Measurements from ENCODE around the gene RPTOR. TPM values are rescaled to one million over a fixed set of nuclear protein-coding genes. Genes with fewer than 3 reads are reported as not detected.
A peak's percentile ranks its signal among the peaks of the same experiment; 100 is the strongest.

The RPTOR gene
- total RNA-seq, 3 donors from 2014 or later, result 21.4 to 27.5 (median 23.6) TPM

GRCh38 chr17:80751070-80751945, 206.7 kb downstream of the RPTOR start:
- TF ChIP-seq POLR2AphosphoS5 (IDR thresholded peaks at IDR 0.05) (peak in 2 of 3 donors; percentile 33), CTCF (IDR thresholded peaks at IDR 0.05) (no peak), POLR2A (IDR thresholded peaks at IDR 0.05) (no peak)
- Histone ChIP-seq H3K4me3 (no peak overlapping the region), H3K27ac (peak overlapping the region; percentile 61 to 85), H3K27me3 (no peaks in the 10 kb centered on the region), H3K4me1 (no peaks in the 10 kb centered on the region), H3K36me3 (no peaks in the 10 kb centered on the region), H3K9me3 (no peaks in the 10 kb centered on the region)
- intact Hi-C loops (cut with DNase I; ENCODE audit: low total_unique reads), result no loop called here
- DNase-seq (ENCODE audit: low spot score in 2 of 2), result peak in 1 of 2 donors; percentile 35

DNA sequence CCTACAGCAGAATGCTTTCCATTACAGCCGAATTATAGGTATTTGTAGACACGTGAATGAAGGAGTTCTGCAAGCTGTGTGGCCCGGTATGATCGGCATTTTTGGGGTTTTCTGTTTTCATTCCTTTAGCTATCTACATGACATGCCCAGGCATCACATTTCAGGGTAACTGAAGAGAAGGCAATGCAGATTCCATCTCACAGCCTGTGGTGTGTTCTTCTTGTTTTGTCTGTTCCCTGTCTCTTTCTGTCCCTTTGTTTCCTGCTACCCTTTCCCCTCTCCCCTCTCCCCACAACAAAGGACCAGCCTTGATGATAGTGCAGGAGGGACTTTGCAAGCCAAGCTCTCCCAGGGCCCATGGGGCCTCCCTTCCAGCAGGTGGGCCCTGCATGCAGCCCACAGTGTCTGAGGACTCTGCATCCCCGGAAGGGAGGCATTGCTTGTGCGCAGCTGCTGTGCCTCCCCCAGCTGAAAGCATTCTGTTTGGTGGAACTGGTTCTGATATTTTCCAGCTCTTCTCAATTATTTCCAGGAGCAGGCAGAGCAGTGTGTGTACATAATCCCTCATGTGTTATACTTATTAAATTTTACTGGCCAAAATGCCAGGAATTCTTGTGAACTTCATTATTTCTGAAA, 207.4 kb downstream of the RPTOR start:
- Histone ChIP-seq H3K27ac (peak overlapping the region; percentile 61 to 85), H3K4me3 (no peak overlapping the region), H3K9me3 (no peaks in the 10 kb centered on the region), H3K4me1 (no peaks in the 10 kb centered on the region), H3K36me3 (no peaks in the 10 kb centered on the region), H3K27me3 (no peaks in the 10 kb centered on the region)
- DNase-seq (ENCODE audit: low spot score in 2 of 2), result no peak
- intact Hi-C loops (cut with DNase I; ENCODE audit: low total_unique reads), result no loop called here
- no peak for TF ChIP-seq CTCF (IDR thresholded peaks at IDR 0.05)
- no peak for TF ChIP-seq POLR2AphosphoS5 (IDR thresholded peaks at IDR 0.05)
- TF ChIP-seq POLR2A (IDR thresholded peaks at IDR 0.05), result no peak

DNA sequence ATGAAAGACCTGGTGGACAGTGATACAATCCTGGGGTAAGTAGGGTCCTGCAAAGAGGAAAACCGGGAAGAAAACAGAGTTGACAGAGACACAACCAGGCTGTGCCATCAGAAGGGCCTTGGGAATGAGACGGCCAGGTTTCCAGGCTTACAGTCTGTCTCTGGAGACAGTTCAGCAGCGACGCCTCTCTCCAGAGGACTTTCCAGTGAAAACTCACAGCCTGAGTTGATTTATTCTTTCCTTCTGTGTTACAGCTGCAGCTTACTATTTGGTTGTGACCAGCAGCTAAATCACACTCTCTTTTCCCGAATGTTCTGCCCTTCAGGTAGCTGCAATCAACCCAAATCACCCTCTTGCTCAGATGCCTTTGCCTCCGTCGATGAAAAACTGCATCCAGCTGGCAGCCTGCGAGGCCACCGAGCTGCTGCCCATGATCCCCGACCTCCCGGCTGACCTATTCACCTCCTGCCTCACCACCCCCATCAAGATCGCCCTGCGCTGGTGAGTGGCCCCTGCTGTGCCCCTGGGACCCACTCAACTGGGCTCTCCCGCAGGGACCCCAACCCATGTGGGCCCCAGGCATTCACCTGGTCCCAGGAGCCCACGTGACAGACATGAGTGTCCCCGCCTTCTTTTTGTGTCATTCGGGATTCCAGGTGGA, 209.2 kb downstream of the RPTOR start:
- Histone ChIP-seq H3K4me3 (no peak overlapping the region), H3K9me3 (no peaks in the 10 kb centered on the region), H3K36me3 (no peaks in the 10 kb centered on the region), H3K4me1 (no peaks in the 10 kb centered on the region), H3K27ac (no peak overlapping the region), H3K27me3 (no peaks in the 10 kb centered on the region)
- intact Hi-C loops (cut with DNase I; ENCODE audit: low total_unique reads), result no loop called here
- DNase-seq (ENCODE audit: low spot score in 2 of 2), result no peak
- TF ChIP-seq CTCF (IDR thresholded peaks at IDR 0.05), result no peak
- no peak for TF ChIP-seq POLR2AphosphoS5 (IDR thresholded peaks at IDR 0.05)
- TF ChIP-seq POLR2A (IDR thresholded peaks at IDR 0.05), result no peak

DNA sequence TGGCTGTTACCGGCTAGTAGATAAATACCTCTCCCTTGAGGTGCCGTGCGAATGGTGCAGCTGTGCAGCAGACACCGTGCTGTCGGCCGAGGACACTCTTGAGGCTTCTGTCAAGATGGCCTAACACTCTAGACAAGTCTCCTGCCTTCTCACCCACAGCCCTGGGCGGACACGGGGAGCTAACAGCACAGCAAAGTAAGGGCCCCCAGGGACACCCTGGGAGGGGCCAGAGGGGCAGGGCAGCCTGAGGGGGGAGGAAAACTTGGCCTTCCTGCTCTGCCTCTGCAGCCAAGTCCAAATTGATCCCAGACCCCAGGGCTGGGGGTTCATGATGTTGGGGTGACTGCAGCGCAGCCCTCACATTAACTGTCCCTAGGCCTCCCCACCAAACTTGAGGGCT, 210.2 kb downstream of the RPTOR start:
- intact Hi-C loops (cut with DNase I; ENCODE audit: low total_unique reads), result no loop called here
- no peak for TF ChIP-seq POLR2A (IDR thresholded peaks at IDR 0.05)
- TF ChIP-seq POLR2AphosphoS5 (IDR thresholded peaks at IDR 0.05), result no peak
- no peak for TF ChIP-seq CTCF (IDR thresholded peaks at IDR 0.05)
- Histone ChIP-seq H3K36me3 (no peaks in the 10 kb centered on the region), H3K4me1 (no peaks in the 10 kb centered on the region), H3K27ac (no peak overlapping the region), H3K9me3 (no peaks in the 10 kb centered on the region), H3K27me3 (no peaks in the 10 kb centered on the region), H3K4me3 (no peak overlapping the region)
- no peak for DNase-seq (ENCODE audit: low spot score in 2 of 2)
